GM12801 (cell line): Measurements from ENCODE around the gene ENO1.

ENCODE experiments used
- TF ChIP-seq, protein P1 (sequence below): IDR thresholded peaks from one replicate; pipeline ENCODE4 v1.5.1; 2011; ENCODE audit warnings: control low read depth; ENCODE audit not compliant: insufficient read length; ENCODE audit errors: extremely low read depth

Gene ENO1

GRCh38 chr1:8817412-8818324, 60.8 kb downstream of the ENO1 start, which contains the start of gene RERE:
TSS of gene RERE (minus strand) at chr1:8817640.
- TF ChIP-seq, protein P1, sequence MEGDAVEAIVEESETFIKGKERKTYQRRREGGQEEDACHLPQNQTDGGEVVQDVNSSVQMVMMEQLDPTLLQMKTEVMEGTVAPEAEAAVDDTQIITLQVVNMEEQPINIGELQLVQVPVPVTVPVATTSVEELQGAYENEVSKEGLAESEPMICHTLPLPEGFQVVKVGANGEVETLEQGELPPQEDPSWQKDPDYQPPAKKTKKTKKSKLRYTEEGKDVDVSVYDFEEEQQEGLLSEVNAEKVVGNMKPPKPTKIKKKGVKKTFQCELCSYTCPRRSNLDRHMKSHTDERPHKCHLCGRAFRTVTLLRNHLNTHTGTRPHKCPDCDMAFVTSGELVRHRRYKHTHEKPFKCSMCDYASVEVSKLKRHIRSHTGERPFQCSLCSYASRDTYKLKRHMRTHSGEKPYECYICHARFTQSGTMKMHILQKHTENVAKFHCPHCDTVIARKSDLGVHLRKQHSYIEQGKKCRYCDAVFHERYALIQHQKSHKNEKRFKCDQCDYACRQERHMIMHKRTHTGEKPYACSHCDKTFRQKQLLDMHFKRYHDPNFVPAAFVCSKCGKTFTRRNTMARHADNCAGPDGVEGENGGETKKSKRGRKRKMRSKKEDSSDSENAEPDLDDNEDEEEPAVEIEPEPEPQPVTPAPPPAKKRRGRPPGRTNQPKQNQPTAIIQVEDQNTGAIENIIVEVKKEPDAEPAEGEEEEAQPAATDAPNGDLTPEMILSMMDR: no peak

DNA sequence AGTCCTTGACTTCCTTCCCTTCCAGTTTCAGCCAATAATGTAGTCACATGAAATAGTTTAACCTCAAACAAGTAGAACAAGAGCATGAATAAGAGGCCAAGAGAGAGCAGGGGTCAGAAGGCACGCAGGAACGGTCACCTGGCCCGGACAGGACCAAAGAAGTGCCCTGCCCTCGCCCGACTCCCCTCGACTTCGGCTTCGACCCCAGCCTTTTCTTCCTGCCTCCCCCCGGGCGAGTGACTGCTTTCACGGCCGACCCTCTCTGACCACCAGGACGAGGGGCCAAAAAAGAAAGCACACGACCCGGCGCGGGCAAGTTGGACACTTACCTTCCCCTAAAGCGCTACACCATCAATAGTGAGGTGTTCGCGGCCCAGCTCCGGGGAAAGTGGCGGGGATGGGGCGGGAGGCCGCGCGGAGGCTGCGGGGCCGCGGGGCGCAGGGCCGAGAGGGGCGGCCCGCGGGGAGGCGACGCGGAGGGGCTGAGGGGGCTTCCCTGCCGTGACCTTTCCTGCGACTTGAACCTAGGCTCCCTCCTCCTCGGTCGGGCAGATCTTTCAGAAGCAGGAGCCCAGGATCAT, 61.6 kb downstream of the ENO1 start:
- TF ChIP-seq, protein P1: no peak

DNA sequence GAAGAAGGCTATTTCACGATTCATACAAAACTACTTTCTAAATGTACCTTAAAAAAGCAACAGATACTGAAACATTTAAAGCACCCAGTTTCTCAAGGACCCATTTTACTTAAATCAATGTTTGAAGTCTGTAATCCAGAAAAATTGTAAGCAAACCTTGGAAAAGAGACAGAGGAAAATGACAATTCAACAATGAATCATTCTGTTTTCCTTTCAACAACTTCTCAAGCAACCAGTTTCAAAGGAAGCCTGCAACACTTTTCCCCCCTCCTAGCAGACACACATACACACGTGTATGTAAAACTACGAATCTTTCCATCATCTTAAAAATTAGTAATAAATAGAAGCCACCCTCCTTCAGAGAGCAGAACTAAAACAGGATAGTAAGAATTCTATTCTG, 62.2 kb downstream of the ENO1 start:
- TF ChIP-seq, protein P1: no peak

GRCh38 chr1:8815582-8816151, 62.8 kb downstream of the ENO1 start:
- TF ChIP-seq, protein P1: no peak

DNA sequence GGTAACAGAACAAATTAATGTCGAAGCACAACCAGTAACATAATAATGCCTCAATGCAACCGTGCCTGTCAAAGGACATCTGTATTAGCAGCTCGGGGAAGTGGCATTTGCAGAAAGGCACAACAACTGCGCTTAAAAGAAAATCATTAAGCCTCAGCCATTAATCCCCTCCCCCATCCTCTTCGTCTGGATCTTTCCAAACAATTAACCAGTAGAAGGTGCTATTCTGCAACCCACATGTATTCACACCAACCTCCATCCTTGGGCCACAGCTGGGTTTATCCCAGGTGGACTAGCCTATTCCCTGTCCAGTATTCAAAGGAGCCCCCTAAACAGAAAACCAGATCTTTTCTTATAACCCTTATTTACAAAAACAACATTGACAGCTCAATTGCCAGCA, 63.6 kb downstream of the ENO1 start:
- TF ChIP-seq, protein P1: no peak

DNA sequence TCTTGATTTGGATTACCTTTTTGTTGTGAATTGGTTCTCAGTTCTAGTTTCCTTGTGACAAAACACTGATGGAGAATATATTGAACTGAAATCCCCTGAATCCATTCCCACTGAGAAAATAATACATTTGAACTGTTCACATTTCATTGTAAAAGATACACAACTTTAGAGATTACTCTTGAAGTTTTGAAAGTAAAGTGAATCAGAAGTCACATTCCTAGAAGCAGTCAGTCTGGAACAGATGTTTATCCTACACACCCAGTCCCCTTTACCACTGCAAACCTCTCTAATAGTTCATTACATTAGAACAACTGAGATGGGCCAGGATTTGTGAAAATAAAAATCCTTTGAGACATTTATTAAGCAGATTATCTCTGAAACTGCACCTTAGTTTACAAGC, 64.5 kb downstream of the ENO1 start:
- TF ChIP-seq, protein P1: no peak

GRCh38 chr1:8813016-8813763, 65.3 kb downstream of the ENO1 start:
- TF ChIP-seq, protein P1: no peak
